Glomerular endothelial cell (primary cell): ENCODE results near the gene BNIP3. TPM values are rescaled to one million over a fixed set of nuclear protein-coding genes. Genes with fewer than 3 reads are reported as not detected.

Experiments used
- total RNA-seq: library from RNA; depleted of rRNA; stranded (reverse); fragments of >200 nt; gene quantifications from 2 replicates; pipeline ENCODE4 v1.2.3, GENCODE V29; 2015

BNIP3 gene
- total RNA-seq, 1 donor from 2014 or later = 127 TPM

Other genes with a start within 250 kb of the BNIP3 start
- 25.9 and 32.1 TPM in 2 replicates for gene PPP2R2D, start 80.9 kb downstream of the BNIP3 start, total RNA-seq
- 0.05 and 0.12 TPM in 2 replicates for gene JAKMIP3, start 84.0 kb upstream of the BNIP3 start, total RNA-seq
- gene DPYSL4, start 205.0 kb upstream of the BNIP3 start, total RNA-seq = 42.2 and 42.6 TPM in 2 replicates